HG03025 (cell line): ENCODE measurements around the gene FAM78B.

Source experiments
- ATAC-seq: cut with Tn5 transposase; IDR thresholded peaks from one replicate; pipeline ENCODE4 v1.9.1; 2021; ENCODE audit warnings: mild to moderate bottlenecking, moderate library complexity; ENCODE audit not compliant: unreplicated experiment, low FRiP score

The FAM78B gene

GRCh38 chr1:166080277-166080966, 86.4 kb downstream of the FAM78B start:
- no peak for ATAC-seq

GRCh38 chr1:166079276-166079675, 87.5 kb downstream of the FAM78B start:
- ATAC-seq, result no peak

- no peak for ATAC-seq
Measured at GRCh38 chr1:166073489-166073888, 93.3 kb downstream of the FAM78B start.

- no peak for ATAC-seq
Measured at GRCh38 chr1:166069390-166069789, 97.4 kb downstream of the FAM78B start.

- ATAC-seq, result no peak
Measured at GRCh38 chr1:166066107-166066506, 100.7 kb downstream of the FAM78B start.

GRCh38 chr1:166064951-166065350, 101.8 kb downstream of the FAM78B start:
- no peak for ATAC-seq

GRCh38 chr1:166064313-166064926, 102.4 kb downstream of the FAM78B start:
- no peak for ATAC-seq

GRCh38 chr1:166063701-166064100, 103.1 kb downstream of the FAM78B start:
- no peak for ATAC-seq

- no peak for ATAC-seq
Measured at GRCh38 chr1:166062421-166063070, 104.3 kb downstream of the FAM78B start.

- no peak for ATAC-seq
Measured at GRCh38 chr1:166057650-166058049, 109.2 kb downstream of the FAM78B start.

- no peak for ATAC-seq
Measured at GRCh38 chr1:166053395-166053794, 113.4 kb downstream of the FAM78B start.

- ATAC-seq, result no peak
Measured at GRCh38 chr1:166040202-166040997, 126.4 kb downstream of the FAM78B start.

- ATAC-seq, result no peak
Measured at GRCh38 chr1:166039436-166040201, 127.2 kb downstream of the FAM78B start.

GRCh38 chr1:166036092-166036491, 130.7 kb downstream of the FAM78B start:
- no peak for ATAC-seq

- no peak for ATAC-seq
Measured at GRCh38 chr1:166032572-166033371, 134.0 kb downstream of the FAM78B start.

GRCh38 chr1:166031932-166032571, 134.7 kb downstream of the FAM78B start:
- no peak for ATAC-seq

GRCh38 chr1:166029196-166029945, 137.4 kb downstream of the FAM78B start:
- ATAC-seq, result no peak

- no peak for ATAC-seq
Measured at GRCh38 chr1:166026555-166026954, 140.2 kb downstream of the FAM78B start.
